Esophagus mucosa (tissue), 1 donor: Measurements from ENCODE around the gene AQP12A. TPM values are rescaled to one million over a fixed set of nuclear protein-coding genes. Genes with fewer than 3 reads are reported as not detected.
"Not testable (repeated sequence)": the region's sequence is repeated elsewhere in the genome, so short reads cannot be mapped to it uniquely, and the experiment has no call there.

Experiments
- ATAC-seq: fragments of 200-7000 bp; cut with Tn5 transposase; one replicate; pipeline ENCODE4 v1.9.1; 2020
- total RNA-seq: library from RNA; stranded (reverse); gene quantifications from one replicate; pipeline ENCODE4 v1.2.4, GENCODE V29; 2023
- donor health status: DM: yes; HTN: yes; CAD: no.

The AQP12A gene
- total RNA-seq: not detected

- not testable (repeated sequence) for ATAC-seq
Measured at GRCh38 chr2:240691631-240692420, at the start of gene AQP12A. TSS of gene AQP12A (plus strand) at chr2:240691866. CDS start at chr2:240691914, 48 bp downstream.

- ATAC-seq: peak; percentile 5
Measured at GRCh38 chr2:240642061-240642805, 49.4 kb upstream of the AQP12A start.

GRCh38 chr2:240642806-240643092 lies 48.9 kb upstream of the AQP12A start:
- no peak for ATAC-seq

GRCh38 chr2:240643093-240643810 lies 48.4 kb upstream of the AQP12A start:
- no peak for ATAC-seq

DNA sequence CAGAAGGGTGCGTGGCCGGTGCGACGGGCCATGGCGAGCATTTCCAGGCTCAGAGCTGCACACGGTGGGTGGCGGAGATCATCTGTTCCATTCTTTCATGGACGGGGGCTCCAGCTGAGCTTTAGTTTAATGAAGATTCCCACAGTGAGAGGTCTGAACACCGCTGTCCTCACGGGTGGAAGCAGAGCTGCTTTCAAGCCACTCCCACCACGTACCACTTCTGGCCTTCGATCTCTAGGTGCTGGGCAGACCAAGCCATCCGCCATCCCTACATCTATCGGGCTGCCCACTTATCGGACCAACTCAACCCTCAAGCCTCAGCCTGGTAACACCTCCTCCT lies 47.9 kb upstream of the AQP12A start:
- no peak for ATAC-seq

GRCh38 chr2:240644171-240644651 lies 47.5 kb upstream of the AQP12A start:
- ATAC-seq: no peak

DNA sequence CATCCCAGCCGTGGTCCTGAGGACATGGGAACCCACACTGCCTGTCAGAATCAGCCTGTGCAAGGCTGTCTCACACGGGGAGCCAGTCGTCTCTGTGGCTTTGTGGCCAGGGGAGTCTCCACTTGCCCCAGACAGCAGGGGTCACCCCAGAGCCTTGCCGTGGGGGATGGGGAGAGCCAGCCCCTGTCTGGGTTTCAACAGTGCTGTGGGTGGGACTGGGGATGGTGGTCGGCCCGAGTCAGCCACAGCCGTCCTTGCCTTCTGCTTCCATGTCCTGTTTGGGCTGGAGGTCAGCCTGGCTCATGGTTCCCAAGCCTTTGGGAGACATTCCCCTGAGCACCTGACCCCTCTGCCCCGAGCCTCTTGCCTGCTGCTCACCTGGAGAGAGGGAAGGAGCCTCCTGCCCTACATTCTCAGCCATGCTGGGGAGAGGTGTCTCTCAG lies 46.8 kb upstream of the AQP12A start:
- no peak for ATAC-seq

DNA sequence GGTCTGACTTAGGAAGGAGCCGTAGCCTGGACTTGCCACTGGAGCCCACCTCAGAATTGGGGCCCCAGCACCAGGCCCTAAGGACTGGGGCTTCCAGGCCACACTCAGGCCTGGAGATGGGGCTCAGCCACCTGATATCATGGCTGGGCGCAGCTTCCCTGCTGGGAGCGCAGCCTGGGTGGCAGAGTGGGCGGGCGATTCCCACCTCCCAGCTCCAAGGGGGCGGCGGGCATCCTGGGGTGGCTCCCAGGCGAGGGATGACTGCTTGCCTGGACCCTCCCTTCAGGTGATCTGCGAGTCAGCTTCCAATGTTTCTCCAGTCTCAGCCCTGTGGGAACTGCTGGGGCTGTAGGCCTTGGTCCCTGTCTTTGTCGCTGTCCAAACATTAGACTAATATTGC lies 46.3 kb upstream of the AQP12A start:
- no peak for ATAC-seq

GRCh38 chr2:240645801-240646175 lies 45.9 kb upstream of the AQP12A start:
- ATAC-seq: peak; percentile 22

GRCh38 chr2:240646176-240646899 lies 45.3 kb upstream of the AQP12A start:
- ATAC-seq: no peak

GRCh38 chr2:240646900-240647502 lies 44.7 kb upstream of the AQP12A start:
- no peak for ATAC-seq

GRCh38 chr2:240647503-240648154 lies 44.0 kb upstream of the AQP12A start:
- no peak for ATAC-seq

- ATAC-seq: no peak
Measured at GRCh38 chr2:240648155-240648649, 43.5 kb upstream of the AQP12A start.

GRCh38 chr2:240648650-240649275 lies 42.9 kb upstream of the AQP12A start:
- ATAC-seq: no peak

DNA sequence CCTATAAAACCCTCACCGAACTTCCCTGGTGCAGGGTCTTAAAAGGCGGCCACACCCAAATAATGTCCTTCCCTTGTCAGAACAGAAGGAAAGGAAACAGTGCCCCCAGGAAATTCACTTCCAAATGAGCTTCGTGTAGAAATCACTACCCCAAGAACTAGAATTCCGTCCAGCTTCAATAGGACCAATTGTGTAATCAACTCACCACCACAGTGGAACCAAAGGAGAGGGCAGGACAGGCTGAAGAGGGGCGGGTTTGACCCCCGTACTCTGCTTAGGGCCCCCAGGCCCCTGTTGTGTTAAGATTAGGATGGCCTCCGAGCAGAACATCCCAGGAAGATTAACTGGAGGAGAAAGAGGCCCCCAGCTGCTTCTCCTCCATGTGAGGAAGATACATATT lies 42.3 kb upstream of the AQP12A start:
- ATAC-seq: no peak

DNA sequence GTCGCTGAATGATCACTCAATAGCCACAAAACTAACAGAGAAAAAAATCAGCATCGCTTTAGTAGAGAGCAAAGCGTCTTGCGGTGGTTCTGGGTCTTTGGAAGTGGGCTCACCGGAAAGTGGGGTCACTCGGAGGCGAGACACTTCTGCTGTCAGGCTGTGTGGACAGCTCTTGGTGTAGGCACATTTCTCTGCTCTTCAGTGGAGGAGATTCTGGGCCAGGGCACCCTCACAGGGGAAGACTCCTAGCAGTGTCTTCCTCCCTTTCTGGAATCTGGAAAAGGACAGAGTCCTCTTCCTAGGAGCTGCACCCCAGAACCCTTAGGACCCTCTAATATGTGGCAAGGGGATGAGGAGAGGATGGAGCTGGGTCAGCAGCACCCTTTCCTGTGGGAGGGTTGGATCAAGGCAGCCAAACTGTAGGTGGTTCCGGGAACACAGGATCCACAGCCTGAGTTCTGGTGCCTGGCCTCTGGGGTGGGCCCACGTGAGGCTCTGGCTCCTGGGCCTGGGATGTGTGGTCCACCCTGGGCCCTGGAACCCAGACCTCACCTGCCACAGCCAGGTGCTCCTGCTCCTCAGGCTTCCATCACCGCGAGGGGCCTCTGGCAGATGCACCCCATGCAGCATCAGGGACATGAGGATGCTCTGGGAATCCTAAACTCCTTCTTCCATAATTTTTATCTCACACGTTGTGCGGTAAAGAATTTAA lies 41.3 kb upstream of the AQP12A start:
- ATAC-seq: no peak

GRCh38 chr2:240651185-240651584 lies 40.5 kb upstream of the AQP12A start:
- ATAC-seq: peak; percentile 37

DNA sequence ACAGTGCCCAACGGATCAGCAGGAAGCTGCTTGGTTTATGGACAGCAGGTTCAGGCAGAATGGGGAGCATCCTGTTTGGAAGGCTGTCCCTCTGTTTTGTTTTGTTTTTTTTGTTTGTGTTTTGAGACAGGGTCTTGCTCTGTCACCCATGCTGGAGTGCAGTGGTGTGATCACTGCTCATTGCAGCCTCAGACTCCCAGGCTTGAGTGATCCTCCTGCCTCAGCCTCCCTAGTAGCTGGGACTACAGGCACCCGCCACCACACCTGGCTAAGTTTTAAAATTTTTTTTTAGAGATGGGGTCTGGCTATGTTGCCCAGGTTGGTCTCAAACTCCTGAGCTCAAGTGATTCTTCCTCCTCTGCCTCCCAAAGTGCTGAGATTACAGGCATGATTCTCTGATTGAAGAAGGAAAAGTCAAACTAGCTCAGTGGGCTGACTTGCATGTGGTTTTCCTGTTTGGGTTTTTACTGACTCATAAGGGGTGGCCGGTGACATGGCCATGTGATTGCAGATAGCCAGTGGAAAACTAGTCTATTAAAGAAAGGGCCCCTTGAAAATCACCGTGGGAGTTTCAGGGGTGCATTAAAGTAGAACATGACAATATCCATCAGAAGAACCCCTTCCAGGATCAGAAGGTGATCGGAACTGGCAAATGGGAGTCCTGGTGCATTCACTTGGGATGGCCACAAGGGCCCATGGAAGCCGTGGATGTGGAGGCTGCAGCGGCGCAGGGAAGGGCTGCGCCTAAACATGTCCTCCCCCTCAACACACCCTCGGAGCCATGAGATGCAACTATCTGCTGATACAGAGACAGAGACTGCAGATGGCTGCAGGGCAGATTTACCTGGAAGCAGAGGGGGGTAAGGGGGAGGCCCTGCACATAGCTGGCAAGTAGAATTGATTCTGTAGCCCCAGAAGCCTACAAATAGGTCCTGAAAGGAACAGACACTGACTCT lies 35.5 kb upstream of the AQP12A start:
- ATAC-seq: no peak

GRCh38 chr2:240659883-240660282 lies 31.8 kb upstream of the AQP12A start:
- not testable (repeated sequence) for ATAC-seq
